ENCODE measurements around the gene SMAD6. TPM values are rescaled to one million over a fixed set of nuclear protein-coding genes. Genes with fewer than 3 reads are reported as not detected.

SMAD6 gene
- total and polyA plus RNA-seq, 12 donors = 6.6 to 43.4 (median 19.7) TPM

DNA sequence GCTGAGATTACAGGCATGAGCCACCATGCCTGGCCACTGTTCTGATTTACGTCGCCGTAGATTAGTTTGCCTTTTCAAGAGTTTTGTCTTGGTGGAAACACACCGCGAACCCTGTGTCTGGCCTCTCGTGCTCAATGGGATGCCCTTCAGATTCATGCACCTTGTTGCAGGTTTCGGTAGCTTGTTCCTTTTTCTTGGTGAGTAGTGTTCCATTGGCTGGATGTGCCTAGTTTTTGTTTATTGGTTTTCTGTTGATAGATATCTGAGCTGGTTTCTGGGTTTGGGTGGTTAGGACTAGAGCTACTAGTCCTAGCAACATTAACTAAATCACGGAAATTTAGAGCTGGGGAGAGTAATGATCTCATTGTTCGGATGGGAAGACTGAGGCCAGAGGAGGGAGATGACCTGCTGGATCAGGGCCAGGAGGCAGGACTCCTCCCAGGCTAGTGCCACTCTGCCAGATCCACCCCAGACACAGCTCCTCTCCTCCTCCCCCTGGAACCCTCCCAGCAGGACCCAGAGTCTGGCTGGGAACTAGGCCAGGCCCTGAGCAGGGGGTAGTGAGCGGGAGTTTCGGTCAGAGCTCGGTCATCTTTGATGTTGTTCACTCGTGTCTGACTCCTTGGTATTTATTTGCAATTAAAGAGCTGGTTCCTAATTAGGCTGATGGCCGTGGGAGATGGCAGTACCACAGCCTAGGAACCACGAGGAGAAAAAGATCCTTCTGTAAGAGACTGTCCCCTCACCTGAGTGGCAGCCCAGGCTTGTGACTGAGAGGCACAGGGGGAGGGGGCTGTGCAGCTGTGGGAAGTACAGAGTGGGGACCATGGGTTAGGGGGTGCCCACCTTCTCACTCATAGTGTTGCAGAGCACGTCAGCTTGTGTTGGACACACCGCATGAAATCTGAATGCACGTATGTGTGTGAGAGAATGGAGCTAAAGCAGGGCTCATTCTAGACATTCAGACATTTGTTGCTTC, 73.4 kb downstream of the SMAD6 start:
- Histone ChIP-seq H3K27me3 (no peaks in the 10 kb centered on the region), H3K36me3 (peaks cover 0 to under 1% (median 0%) of the 10 kb centered on the region in 9 donors), H3K4me1 (peaks cover 12 to 92% (median 58%) of the 10 kb centered on the region in 9 donors), H3K9me3 (no peaks in the 10 kb centered on the region), H3K27ac (peak overlapping the region in 6 of 10 donors; percentile 1 to 74 (median 46)), H3K4me3 (no peak overlapping the region)
- intact Hi-C loops (cut with DNase I) = loop anchor here (2.0 to 10.0 kb wide), 10 partner anchors 72 to 173 kb away; partner anchors contain the start of gene SMAD6 (in 2 of the 10)
- WGBS, 2 donors = 77 to 80% methylated on average over 18 of the region's 18 CpGs
- DNase-seq = peak; percentile 50 to 54
- TF ChIP-seq, protein P1, sequence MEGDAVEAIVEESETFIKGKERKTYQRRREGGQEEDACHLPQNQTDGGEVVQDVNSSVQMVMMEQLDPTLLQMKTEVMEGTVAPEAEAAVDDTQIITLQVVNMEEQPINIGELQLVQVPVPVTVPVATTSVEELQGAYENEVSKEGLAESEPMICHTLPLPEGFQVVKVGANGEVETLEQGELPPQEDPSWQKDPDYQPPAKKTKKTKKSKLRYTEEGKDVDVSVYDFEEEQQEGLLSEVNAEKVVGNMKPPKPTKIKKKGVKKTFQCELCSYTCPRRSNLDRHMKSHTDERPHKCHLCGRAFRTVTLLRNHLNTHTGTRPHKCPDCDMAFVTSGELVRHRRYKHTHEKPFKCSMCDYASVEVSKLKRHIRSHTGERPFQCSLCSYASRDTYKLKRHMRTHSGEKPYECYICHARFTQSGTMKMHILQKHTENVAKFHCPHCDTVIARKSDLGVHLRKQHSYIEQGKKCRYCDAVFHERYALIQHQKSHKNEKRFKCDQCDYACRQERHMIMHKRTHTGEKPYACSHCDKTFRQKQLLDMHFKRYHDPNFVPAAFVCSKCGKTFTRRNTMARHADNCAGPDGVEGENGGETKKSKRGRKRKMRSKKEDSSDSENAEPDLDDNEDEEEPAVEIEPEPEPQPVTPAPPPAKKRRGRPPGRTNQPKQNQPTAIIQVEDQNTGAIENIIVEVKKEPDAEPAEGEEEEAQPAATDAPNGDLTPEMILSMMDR (IDR thresholded peaks at IDR 0.05) = no peak
- peak in 4 of 8 donors; percentile 15 to 62 (median 45) for ATAC-seq

DNA sequence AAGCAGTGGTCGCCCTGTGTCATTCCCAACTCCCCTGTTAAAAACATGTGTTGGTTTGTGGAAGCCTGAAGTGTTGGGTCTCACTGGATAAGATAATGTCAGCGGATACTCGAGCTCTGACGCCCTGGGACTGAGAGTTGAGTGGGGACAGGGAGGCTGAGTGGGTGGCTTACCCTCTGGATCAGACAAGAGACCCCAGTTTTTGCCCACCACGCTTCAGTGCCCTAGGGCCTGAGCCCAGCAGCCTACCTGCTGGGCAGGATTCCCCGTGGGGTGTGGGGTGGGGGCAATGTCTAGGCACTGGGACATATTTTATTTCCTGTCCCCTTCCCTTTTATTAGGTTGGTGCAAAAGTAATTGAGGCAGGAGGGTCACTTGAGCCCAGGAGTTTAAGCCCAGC, 75.0 kb downstream of the SMAD6 start:
- H3K36me3 ChIP-seq = peaks cover 0 to 16% (median 0%) of the 10 kb centered on the region in 9 donors
- H3K4me1 ChIP-seq = peaks cover 12 to 84% (median 49%) of the 10 kb centered on the region in 9 donors
- H3K9me3 ChIP-seq = no peaks in the 10 kb centered on the region
- H3K4me3 ChIP-seq = no peak overlapping the region
- 46 to 63% methylated on average over 6 of the region's 6 CpGs for WGBS, 2 donors
- intact Hi-C loops (cut with DNase I) = loop anchor here in 6 of 10 donors (2.0 to 10.0 kb wide), 7 partner anchors 70 to 175 kb away; partner anchors contain the start of gene SMAD6 (in 1 of the 6)
- TF ChIP-seq, protein P1 (IDR thresholded peaks at IDR 0.05) = no peak
- no peak for ATAC-seq
- no peak for DNase-seq
- H3K27me3 ChIP-seq = no peaks in the 10 kb centered on the region
- H3K27ac ChIP-seq = no peak overlapping the region

DNA sequence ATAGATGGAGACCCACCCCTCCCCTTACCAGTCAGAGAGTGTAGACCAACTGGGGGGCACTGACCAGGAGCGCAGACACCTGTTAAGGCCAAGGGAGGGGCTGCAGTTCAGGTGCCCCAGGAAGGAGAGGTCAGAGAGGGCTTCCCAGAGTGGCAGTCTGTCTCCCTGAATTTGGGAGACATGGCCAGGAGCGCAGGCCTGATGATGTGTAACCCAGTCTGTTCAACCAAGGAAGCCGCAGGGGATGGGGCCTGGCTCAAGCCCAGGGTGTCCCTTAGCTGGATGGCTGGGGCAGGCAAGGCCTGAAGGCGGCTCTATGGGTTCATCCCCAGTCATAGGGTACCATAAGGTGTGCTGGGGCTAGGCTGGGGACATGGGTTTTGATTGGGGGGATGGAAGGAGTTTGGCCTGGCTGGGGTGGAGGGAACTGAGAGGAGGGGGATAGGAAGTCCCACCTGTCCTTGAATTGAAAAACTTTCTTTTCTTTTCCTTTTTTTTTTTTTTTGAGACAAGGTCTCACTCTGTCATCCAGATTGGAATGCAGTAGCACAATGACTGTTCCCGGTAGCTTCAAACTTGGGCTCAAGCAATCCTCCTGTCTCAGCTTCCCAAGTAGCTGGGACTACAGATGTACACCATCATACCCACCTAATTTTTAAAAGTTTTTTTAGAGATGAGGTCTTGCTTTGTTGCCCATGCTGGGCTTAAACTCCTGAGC, 75.7 kb downstream of the SMAD6 start:
- Histone ChIP-seq H3K36me3 (peaks cover 0 to 21% (median 0%) of the 10 kb centered on the region in 9 donors), H3K27me3 (no peaks in the 10 kb centered on the region), H3K9me3 (no peaks in the 10 kb centered on the region), H3K27ac (no peak overlapping the region), H3K4me3 (no peak overlapping the region), H3K4me1 (peaks cover 12 to 83% (median 42%) of the 10 kb centered on the region in 9 donors)
- intact Hi-C loops (cut with DNase I) = loop anchor here in 6 of 10 donors (2.0 to 10.0 kb wide), 7 partner anchors 70 to 175 kb away; partner anchors contain the start of gene SMAD6 (in 1 of the 6)
- DNase-seq (no peak), ATAC-seq (no peak)
- WGBS, 2 donors = 94 to 98% methylated on average over 5 of the region's 5 CpGs
- TF ChIP-seq, protein P1 (IDR thresholded peaks at IDR 0.05) = no peak

DNA sequence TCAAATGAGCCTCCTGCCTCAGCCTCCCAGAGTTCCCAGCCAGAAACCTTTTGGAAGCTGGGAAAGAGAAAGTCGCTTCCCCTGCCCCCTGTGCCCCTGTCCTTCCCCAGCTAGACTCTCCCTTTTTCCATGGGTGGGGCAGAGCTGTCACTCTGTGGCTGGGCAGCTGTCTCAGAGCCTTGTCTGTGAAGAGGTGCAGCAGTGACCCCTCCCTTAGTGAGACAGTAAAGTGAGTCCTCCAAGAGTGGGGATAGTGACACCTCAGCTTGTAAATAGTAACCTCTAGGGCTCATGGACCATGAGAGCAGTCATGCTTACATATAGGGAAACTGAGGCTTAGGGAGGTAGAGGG, 76.3 kb downstream of the SMAD6 start:
- intact Hi-C loops (cut with DNase I) = loop anchor here in 5 of 10 donors (5.0 to 10.0 kb wide), 6 partner anchors 69 to 176 kb away; partner anchors contain the start of gene SMAD6 (in 1 of the 5)
- 88 to 100% methylated on average over 1 of the region's 1 CpG for WGBS, 2 donors
- Histone ChIP-seq H3K9me3 (no peaks in the 10 kb centered on the region), H3K4me1 (peaks cover 10 to 83% (median 36%) of the 10 kb centered on the region in 9 donors), H3K36me3 (peaks cover 0 to 26% (median 0%) of the 10 kb centered on the region in 9 donors), H3K27ac (no peak overlapping the region), H3K4me3 (no peak overlapping the region), H3K27me3 (no peaks in the 10 kb centered on the region)
- TF ChIP-seq, protein P1 (IDR thresholded peaks at IDR 0.05) = no peak
- no peak for DNase-seq
- ATAC-seq = no peak

Data from heart right ventricle (tissue), 16 donors.